ENCODE measurements around the gene MRPL1. TPM values are rescaled to one million over a fixed set of nuclear protein-coding genes. Genes with fewer than 3 reads are reported as not detected.
"Not testable (repeated sequence)": the region's sequence is repeated elsewhere in the genome, so short reads cannot be mapped to it uniquely, and the experiment has no call there.

MRPL1 gene
- total RNA-seq, 2 donors from 2014 or later: 12.2 to 23.4 TPM

GRCh38 chr4:77960367-77960766, 97.7 kb downstream of the MRPL1 start:
- WGBS, 2 donors: 64 to 74% methylated on average over 5 of the region's 5 CpGs
- ATAC-seq: no peak
- no peaks in the 10 kb centered on the region for H3K4me1 ChIP-seq
- H3K36me3 ChIP-seq (replicated peaks in 1 of 2; ENCODE audit: insufficient read depth in 1 of 2, low read depth in 2 of 2): no peaks in the 10 kb centered on the region
- intact Hi-C loops (cut with DNase I): loop anchor here (10.0 kb wide), 1 partner anchor 554 kb away; no protein-coding TSS in a partner anchor
- H3K9me3 ChIP-seq: no peaks in the 10 kb centered on the region
- no peak overlapping the region for H3K4me3 ChIP-seq
- TF ChIP-seq CTCF (IDR thresholded peaks at IDR 0.05) (no peak), POLR2A (IDR thresholded peaks at IDR 0.05) (no peak)
- H3K27me3 ChIP-seq: no peaks in the 10 kb centered on the region
- DNase-seq: no peak
- H3K27ac ChIP-seq: no peak overlapping the region

- no peak for DNase-seq
- Histone ChIP-seq H3K9me3 (no peaks in the 10 kb centered on the region), H3K4me1 (no peaks in the 10 kb centered on the region), H3K36me3 (replicated peaks in 1 of 2; ENCODE audit: insufficient read depth in 1 of 2, low read depth in 2 of 2) (no peaks in the 10 kb centered on the region), H3K27me3 (no peaks in the 10 kb centered on the region), H3K4me3 (no peak overlapping the region), H3K27ac (no peak overlapping the region)
- no peak for ATAC-seq
- WGBS, 2 donors: 70 to 85% methylated on average over 2 of the region's 2 CpGs
- intact Hi-C loops (cut with DNase I): loop anchor here (10.0 kb wide), 1 partner anchor 552 kb away; no protein-coding TSS in a partner anchor
- TF ChIP-seq POLR2A (IDR thresholded peaks at IDR 0.05) (no peak), CTCF (IDR thresholded peaks at IDR 0.05) (no peak)
These were observed 100.4 kb downstream of the MRPL1 start for GRCh38 chr4:77963004-77963403.

GRCh38 chr4:77973657-77974056, 111.0 kb downstream of the MRPL1 start:
- ATAC-seq; H3K36me3 ChIP-seq (replicated peaks in 1 of 2; ENCODE audit: insufficient read depth in 1 of 2, low read depth in 2 of 2); intact Hi-C loops (cut with DNase I); H3K9me3 ChIP-seq; H3K27ac ChIP-seq; DNase-seq; H3K27me3 ChIP-seq; H3K4me1 ChIP-seq; H3K4me3 ChIP-seq: not testable (repeated sequence)
- WGBS, 2 donors: 65 to 95% methylated on average over 1 of the region's 1 CpG

- intact Hi-C loops (cut with DNase I); H3K4me3 ChIP-seq; H3K27ac ChIP-seq; ATAC-seq; DNase-seq; H3K4me1 ChIP-seq; H3K27me3 ChIP-seq; H3K36me3 ChIP-seq (replicated peaks in 1 of 2; ENCODE audit: insufficient read depth in 1 of 2, low read depth in 2 of 2); H3K9me3 ChIP-seq: not testable (repeated sequence)
- WGBS, 2 donors: 67 to 83% methylated on average over 6 of the region's 6 CpGs
These were observed 120.4 kb downstream of the MRPL1 start for GRCh38 chr4:77982900-77983540.

- intact Hi-C loops (cut with DNase I); H3K27ac ChIP-seq; DNase-seq; H3K27me3 ChIP-seq; ATAC-seq; H3K4me3 ChIP-seq; H3K9me3 ChIP-seq; H3K36me3 ChIP-seq (replicated peaks in 1 of 2; ENCODE audit: insufficient read depth in 1 of 2, low read depth in 2 of 2); H3K4me1 ChIP-seq: not testable (repeated sequence)
- 87 to 95% methylated on average over 6 to 13 of the region's 44 CpGs for WGBS, 2 donors
These were observed 121.1 kb downstream of the MRPL1 start for GRCh38 chr4:77983612-77984311.

GRCh38 chr4:77989968-77990367, 127.3 kb downstream of the MRPL1 start:
- Histone ChIP-seq H3K4me1 (no peaks in the 10 kb centered on the region), H3K27ac (no peak overlapping the region), H3K36me3 (replicated peaks in 1 of 2; ENCODE audit: insufficient read depth in 1 of 2, low read depth in 2 of 2) (no peaks in the 10 kb centered on the region), H3K9me3 (no peaks in the 10 kb centered on the region), H3K4me3 (no peak overlapping the region), H3K27me3 (no peaks in the 10 kb centered on the region)
- no peak for ATAC-seq
- TF ChIP-seq CTCF (IDR thresholded peaks at IDR 0.05): no peak
- no peak for TF ChIP-seq POLR2A (IDR thresholded peaks at IDR 0.05)
- no peak for DNase-seq
- intact Hi-C loops (cut with DNase I): no loop called here

Measured in body of pancreas (tissue), 4 donors.